ENCODE results near the gene PLXNA3. TPM values are rescaled to one million over a fixed set of nuclear protein-coding genes. Genes with fewer than 3 reads are reported as not detected.

Gene PLXNA3
- total RNA-seq, 1 donor: 26.8 TPM

GRCh38 chrX:154484255-154485149 lies 26.4 kb downstream of the PLXNA3 start:
- H3K4me3 ChIP-seq (ENCODE audit: low read depth, low read length): no peak overlapping the region
- DNase-seq (ENCODE audit: low read depth): no peak
- TF ChIP-seq CTCF (IDR thresholded peaks at IDR 0.05; ENCODE audit: insufficient read depth, low read depth, low read length): no peak

- peak overlapping the region; percentile 62 for H3K4me3 ChIP-seq (ENCODE audit: low read depth, low read length)
- no peak for DNase-seq (ENCODE audit: low read depth)
- TF ChIP-seq CTCF (IDR thresholded peaks at IDR 0.05; ENCODE audit: insufficient read depth, low read depth, low read length): no peak
These were observed 27.3 kb downstream of the PLXNA3 start for GRCh38 chrX:154485150-154486051.

- peak; percentile 14 for DNase-seq (ENCODE audit: low read depth)
- H3K4me3 ChIP-seq (ENCODE audit: low read depth, low read length): peak overlapping the region; percentile 62
- TF ChIP-seq CTCF (IDR thresholded peaks at IDR 0.05; ENCODE audit: insufficient read depth, low read depth, low read length): no peak
These were observed 27.9 kb downstream of the PLXNA3 start for GRCh38 chrX:154486052-154486395.

DNA sequence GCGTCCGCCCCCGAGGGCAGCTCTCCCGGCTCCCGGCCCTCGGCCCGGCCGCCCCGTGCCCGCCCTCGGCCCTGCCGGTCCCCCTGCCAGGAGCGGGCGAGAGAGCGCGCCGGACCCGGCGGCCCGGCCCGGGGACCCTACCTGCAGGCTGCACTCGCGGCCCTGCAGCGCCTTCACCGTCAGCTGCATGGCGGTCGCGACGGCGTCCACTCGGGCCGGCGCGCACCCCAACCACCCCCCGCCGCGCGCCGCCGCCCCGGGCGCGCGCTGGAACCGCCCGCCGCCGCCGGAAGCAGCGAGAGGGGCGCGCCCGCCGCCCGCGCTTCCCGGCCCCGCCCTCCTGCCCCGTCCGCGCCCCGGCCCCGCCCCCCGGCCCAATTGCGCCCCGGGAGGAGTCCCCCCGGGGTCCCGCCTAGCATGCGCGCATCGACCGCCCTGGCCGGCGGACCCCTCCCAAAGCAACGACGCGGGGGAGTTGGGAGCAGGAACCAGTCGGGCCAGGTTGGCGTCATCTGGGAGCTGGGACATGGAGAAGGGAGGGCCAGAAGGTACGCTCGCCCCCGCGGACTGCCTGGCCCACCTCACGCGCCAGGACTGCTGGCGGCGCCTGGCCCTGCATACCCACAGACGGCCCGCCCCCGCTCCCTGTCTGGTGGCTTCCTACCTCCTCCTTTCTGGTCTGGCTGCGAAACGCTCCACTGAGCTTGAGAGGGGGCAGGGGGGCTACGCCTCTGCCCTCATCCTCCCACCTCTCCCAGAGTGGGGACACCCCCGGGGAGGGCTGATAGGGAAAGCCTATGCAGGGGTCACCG lies 28.5 kb downstream of the PLXNA3 start, which contains the start of gene UBL4A:
UBL4A (minus strand) TSS at position 220 of the 812 bp plus-strand sequence; CDS start at position 189, 31 bp downstream.
- peak within 1 kb of the TSS; percentile 62 for H3K4me3 ChIP-seq (ENCODE audit: low read depth, low read length)
- peak; percentile 52 for DNase-seq (ENCODE audit: low read depth)
- TF ChIP-seq CTCF (IDR thresholded peaks at IDR 0.05; ENCODE audit: insufficient read depth, low read depth, low read length): no peak

- no peak for DNase-seq (ENCODE audit: low read depth)
- H3K4me3 ChIP-seq (ENCODE audit: low read depth, low read length): no peak overlapping the region
- no peak for TF ChIP-seq CTCF (IDR thresholded peaks at IDR 0.05; ENCODE audit: insufficient read depth, low read depth, low read length)
These were observed 29.6 kb downstream of the PLXNA3 start for GRCh38 chrX:154487518-154488290.

All from fibroblast of villous mesenchyme (primary cell).